BLaER1 (cell line): ENCODE results near the gene ASPHD1.

Experiments
- H3K27ac ChIP-seq: shearing (Covaris generic); formaldehyde crosslinking; 2 replicates; pipeline ENCODE4 v1.8.1; 2022
- H3K27me3 ChIP-seq: shearing (Covaris generic); formaldehyde crosslinking; 2 replicates; pipeline ENCODE4 v1.8.1; 2022
- H3K36me3 ChIP-seq: shearing (Covaris generic); formaldehyde crosslinking; 2 replicates; pipeline ENCODE4 v1.8.1; 2022
- H3K4me1 ChIP-seq: shearing (Covaris generic); formaldehyde crosslinking; 2 replicates; pipeline ENCODE4 v1.8.1; 2022
- H3K4me2 ChIP-seq: shearing (Covaris generic); formaldehyde crosslinking; 2 replicates; pipeline ENCODE4 v1.8.1; 2022
- H3K4me3 ChIP-seq: shearing (Covaris generic); formaldehyde crosslinking; 2 replicates; pipeline ENCODE4 v1.8.1; 2022
- H3K9ac ChIP-seq: shearing (Covaris generic); formaldehyde crosslinking; 2 replicates; pipeline ENCODE4 v1.8.1; 2022
- H3K9me3 ChIP-seq: shearing (Covaris generic); formaldehyde crosslinking; 2 replicates; pipeline ENCODE4 v1.8.1; 2022
- H4K20me1 ChIP-seq: shearing (Covaris generic); formaldehyde crosslinking; 2 replicates; pipeline ENCODE4 v1.8.1; 2022
- Cebpa-rat ChIP-seq: shearing (Covaris generic); IDR thresholded peaks from 2 replicates; pipeline ENCODE4 v1.8.1; 2022

ASPHD1 gene

GRCh38 chr16:29896841-29897240 lies 3.4 kb upstream of the ASPHD1 start:
- no peak overlapping the region for H3K4me2 ChIP-seq
- H3K4me1 ChIP-seq = peaks cover 11% of the 10 kb centered on the region
- H3K27me3 ChIP-seq = peaks cover 36% of the 10 kb centered on the region
- H3K9me3 ChIP-seq = no peaks in the 10 kb centered on the region
- no peak overlapping the region for H3K9ac ChIP-seq
- H4K20me1 ChIP-seq = peaks cover 27% of the 10 kb centered on the region; the same call in 1 of the 2 replicates
- H3K4me3 ChIP-seq = no peak overlapping the region
- H3K36me3 ChIP-seq = no peaks in the 10 kb centered on the region
- no peak for TF ChIP-seq Cebpa-rat
- H3K27ac ChIP-seq = no peak overlapping the region

GRCh38 chr16:29897333-29897732 lies 3.0 kb upstream of the ASPHD1 start:
- Histone ChIP-seq H3K27me3 (peaks cover 36% of the 10 kb centered on the region), H3K36me3 (no peaks in the 10 kb centered on the region), H3K9me3 (no peaks in the 10 kb centered on the region), H3K27ac (no peak overlapping the region), H3K4me3 (no peak overlapping the region), H3K9ac (no peak overlapping the region), H3K4me1 (peaks cover 11% of the 10 kb centered on the region), H3K4me2 (no peak overlapping the region), H4K20me1 (peaks cover 29% of the 10 kb centered on the region; the same call in 1 of the 2 replicates)
- no peak for TF ChIP-seq Cebpa-rat

GRCh38 chr16:29898135-29898803 lies 2.0 kb upstream of the ASPHD1 start:
- no peak overlapping the region for H3K27ac ChIP-seq
- peaks cover 12% of the 10 kb centered on the region for H3K4me1 ChIP-seq
- no peak overlapping the region for H3K4me3 ChIP-seq
- no peak for TF ChIP-seq Cebpa-rat
- peaks cover 36% of the 10 kb centered on the region for H3K27me3 ChIP-seq
- no peaks in the 10 kb centered on the region for H3K9me3 ChIP-seq
- H4K20me1 ChIP-seq = peaks cover 29% of the 10 kb centered on the region; the same call in 1 of the 2 replicates
- H3K36me3 ChIP-seq = no peaks in the 10 kb centered on the region
- no peak overlapping the region for H3K9ac ChIP-seq
- H3K4me2 ChIP-seq = no peak overlapping the region

- H3K4me3 ChIP-seq = no peak overlapping the region
- peaks cover 29% of the 10 kb centered on the region; the same call in 1 of the 2 replicates for H4K20me1 ChIP-seq
- no peak for TF ChIP-seq Cebpa-rat
- no peaks in the 10 kb centered on the region for H3K9me3 ChIP-seq
- H3K27ac ChIP-seq = no peak overlapping the region
- peaks cover 19% of the 10 kb centered on the region for H3K4me1 ChIP-seq
- H3K36me3 ChIP-seq = no peaks in the 10 kb centered on the region
- H3K27me3 ChIP-seq = peaks cover 36% of the 10 kb centered on the region
- H3K4me2 ChIP-seq = no peak overlapping the region
- H3K9ac ChIP-seq = no peak overlapping the region
These were observed 1.3 kb upstream of the ASPHD1 start for GRCh38 chr16:29898804-29899515.

GRCh38 chr16:29899516-29900101 lies 679 bp upstream of the ASPHD1 start, which contains the start of gene SEZ6L2:
Gene SEZ6L2 (minus strand): TSS chr16:29899550. CDS start chr16:29899019, 531 bp downstream.
- no peak for TF ChIP-seq Cebpa-rat
- Histone ChIP-seq H3K27ac (no peak within 1 kb of the TSS), H3K4me1 (peaks cover 21% of the 10 kb centered on the region), H4K20me1 (peaks cover 29% of the 10 kb centered on the region; the same call in 1 of the 2 replicates), H3K36me3 (no peaks in the 10 kb centered on the region), H3K27me3 (peaks cover 36% of the 10 kb centered on the region), H3K4me2 (peak within 1 kb of the TSS; percentile 96), H3K9me3 (no peaks in the 10 kb centered on the region), H3K4me3 (peak within 1 kb of the TSS; percentile 68), H3K9ac (no peak within 1 kb of the TSS)

GRCh38 chr16:29900888-29901606 lies 759 bp downstream of the ASPHD1 start:
- peaks cover 36% of the 10 kb centered on the region for H3K27me3 ChIP-seq
- no peak for TF ChIP-seq Cebpa-rat
- H3K4me1 ChIP-seq = peaks cover 21% of the 10 kb centered on the region
- no peak overlapping the region for H3K27ac ChIP-seq
- H4K20me1 ChIP-seq = peaks cover 29% of the 10 kb centered on the region; the same call in 1 of the 2 replicates
- peak overlapping the region; percentile 68 for H3K4me3 ChIP-seq
- H3K9ac ChIP-seq = no peak overlapping the region
- no peaks in the 10 kb centered on the region for H3K9me3 ChIP-seq
- H3K4me2 ChIP-seq = peak overlapping the region; percentile 96
- no peaks in the 10 kb centered on the region for H3K36me3 ChIP-seq

- Histone ChIP-seq H3K27me3 (peaks cover 34% of the 10 kb centered on the region), H3K36me3 (peaks cover 3% of the 10 kb centered on the region; the same call in 1 of the 2 replicates), H4K20me1 (peaks cover 29% of the 10 kb centered on the region; the same call in 1 of the 2 replicates), H3K4me1 (peaks cover 21% of the 10 kb centered on the region), H3K27ac (no peak overlapping the region), H3K4me3 (no peak overlapping the region), H3K9me3 (no peaks in the 10 kb centered on the region), H3K4me2 (no peak overlapping the region), H3K9ac (no peak overlapping the region)
- TF ChIP-seq Cebpa-rat = no peak
These were observed 1.3 kb downstream of the ASPHD1 start for GRCh38 chr16:29901607-29901945.

- Histone ChIP-seq H3K27ac (no peak overlapping the region), H4K20me1 (peaks cover 18% of the 10 kb centered on the region; the same call in 1 of the 2 replicates), H3K36me3 (peaks cover 5% of the 10 kb centered on the region; the same call in 1 of the 2 replicates), H3K4me1 (peaks cover 21% of the 10 kb centered on the region), H3K9ac (no peak overlapping the region), H3K4me2 (peak overlapping the region; percentile 23; the same call in 1 of the 2 replicates), H3K9me3 (no peaks in the 10 kb centered on the region), H3K4me3 (no peak overlapping the region), H3K27me3 (peaks cover 17% of the 10 kb centered on the region)
- no peak for TF ChIP-seq Cebpa-rat
These were observed 3.3 kb downstream of the ASPHD1 start for GRCh38 chr16:29903590-29903989.

- peaks cover 5% of the 10 kb centered on the region; the same call in 1 of the 2 replicates for H3K36me3 ChIP-seq
- no peak overlapping the region for H3K27ac ChIP-seq
- peaks cover 26% of the 10 kb centered on the region for H3K4me1 ChIP-seq
- H3K4me2 ChIP-seq = no peak overlapping the region
- H3K27me3 ChIP-seq = peaks cover 3% of the 10 kb centered on the region; the same call in 1 of the 2 replicates
- peaks cover 13% of the 10 kb centered on the region; the same call in 1 of the 2 replicates for H4K20me1 ChIP-seq
- H3K9me3 ChIP-seq = no peaks in the 10 kb centered on the region
- no peak overlapping the region for H3K9ac ChIP-seq
- H3K4me3 ChIP-seq = no peak overlapping the region
- TF ChIP-seq Cebpa-rat = no peak
These were observed 4.7 kb downstream of the ASPHD1 start for GRCh38 chr16:29904947-29905346.
